HG03571 (cell line): ENCODE results near the gene MYT1.
"Not testable (repeated sequence)": the region's sequence is repeated elsewhere in the genome, so short reads cannot be mapped to it uniquely, and the experiment has no call there.

Experiments used
- ATAC-seq: cut with Tn5 transposase; IDR thresholded peaks from one replicate; pipeline ENCODE4 v1.9.1; 2021; ENCODE audit not compliant: unreplicated experiment

MYT1 gene

GRCh38 chr20:64166721-64167615 is 2.7 kb downstream of the MYT1 start:
- ATAC-seq, result no peak

DNA sequence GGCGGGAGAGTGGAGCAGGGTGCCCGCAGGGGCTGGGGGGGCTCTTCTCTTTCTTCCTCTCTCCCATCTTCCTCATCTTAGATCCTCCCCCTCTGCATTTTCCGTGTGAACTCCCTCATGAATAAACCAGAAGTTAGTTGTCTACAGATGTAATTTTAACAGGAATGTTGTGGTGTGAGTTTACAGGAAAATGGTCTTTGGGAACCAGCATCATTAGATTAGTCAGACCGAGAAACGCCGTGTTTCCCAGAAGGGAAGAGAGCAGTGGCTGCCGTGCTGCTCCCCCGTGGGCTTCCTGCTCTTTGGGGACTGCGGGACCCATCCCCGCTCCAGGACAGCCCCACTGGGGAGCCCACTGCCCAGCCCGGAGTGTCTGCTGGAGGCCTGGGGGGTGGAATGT is 3.4 kb downstream of the MYT1 start:
- ATAC-seq, result no peak

GRCh38 chr20:64168381-64169090 is 4.3 kb downstream of the MYT1 start:
- no peak for ATAC-seq

DNA sequence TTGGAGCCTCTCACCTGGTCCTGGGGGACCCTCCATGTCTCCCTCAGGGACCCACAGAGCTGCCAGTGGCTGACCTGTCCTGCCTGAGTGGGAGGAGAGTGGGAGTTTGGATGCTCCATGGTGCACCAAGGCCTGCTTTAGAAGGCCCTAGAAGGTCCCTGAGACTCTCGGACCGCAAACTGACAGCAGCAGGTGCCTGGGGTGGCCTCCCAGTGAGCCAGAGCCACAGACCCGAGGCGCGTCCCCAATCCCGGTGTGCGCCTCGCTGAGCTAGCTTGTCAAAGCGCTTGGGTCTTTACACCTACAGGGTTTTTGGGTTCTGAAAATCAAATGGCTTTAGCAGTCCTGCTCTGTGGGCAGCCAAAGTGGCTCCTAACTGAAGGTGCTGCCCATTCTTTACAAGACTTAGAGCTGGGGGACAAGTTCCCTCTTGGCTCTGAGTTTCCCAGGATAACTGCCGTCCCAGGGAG is 4.9 kb downstream of the MYT1 start:
- ATAC-seq, result no peak

GRCh38 chr20:64171211-64171610 is 7.0 kb downstream of the MYT1 start:
- no peak for ATAC-seq

- no peak for ATAC-seq
Observed at GRCh38 chr20:64173116-64173515, 8.9 kb downstream of the MYT1 start.

DNA sequence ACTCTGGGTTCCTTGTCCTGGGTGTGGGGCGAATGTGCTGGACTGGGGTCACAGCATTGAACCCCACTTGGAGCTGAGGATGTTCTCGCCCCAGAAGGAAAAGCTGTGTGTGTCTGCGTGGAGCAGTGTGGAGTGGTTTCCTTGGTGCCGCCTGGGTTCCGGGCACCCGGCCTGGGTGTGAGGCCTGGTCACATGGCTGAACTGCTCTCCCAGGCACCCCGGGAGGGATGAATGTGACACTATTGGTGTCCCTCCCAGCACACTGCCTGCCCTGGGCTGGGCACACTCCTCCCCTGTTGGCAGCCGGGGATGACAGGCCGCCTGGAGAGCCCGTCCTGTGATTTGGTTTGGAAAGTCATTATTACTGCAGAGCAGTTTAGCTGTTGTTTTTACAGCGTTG is 12.3 kb downstream of the MYT1 start:
- ATAC-seq, result no peak

GRCh38 chr20:64176971-64177370 is 12.7 kb downstream of the MYT1 start:
- ATAC-seq, result no peak

GRCh38 chr20:64177384-64177783 is 13.1 kb downstream of the MYT1 start:
- no peak for ATAC-seq

GRCh38 chr20:64177787-64178186 is 13.5 kb downstream of the MYT1 start:
- no peak for ATAC-seq

DNA sequence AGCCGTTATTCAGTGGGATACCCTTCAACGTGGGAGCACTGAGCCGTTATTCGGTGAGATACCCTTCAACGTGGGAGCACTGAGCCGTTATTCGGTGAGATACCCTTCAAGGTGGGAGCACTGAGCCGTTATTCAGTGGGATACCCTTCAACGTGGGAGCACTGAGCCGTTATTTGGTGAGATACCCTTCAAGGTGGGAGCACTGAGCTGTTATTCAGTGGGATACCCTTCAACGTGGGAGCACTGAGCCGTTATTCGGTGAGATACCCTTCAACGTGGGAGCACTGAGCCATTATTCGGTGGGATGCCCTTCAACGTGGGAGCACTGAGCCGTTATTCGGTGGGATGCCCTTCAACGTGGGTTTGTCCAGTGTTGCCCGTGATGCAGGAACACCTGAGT is 14.7 kb downstream of the MYT1 start:
- not testable (repeated sequence) for ATAC-seq

DNA sequence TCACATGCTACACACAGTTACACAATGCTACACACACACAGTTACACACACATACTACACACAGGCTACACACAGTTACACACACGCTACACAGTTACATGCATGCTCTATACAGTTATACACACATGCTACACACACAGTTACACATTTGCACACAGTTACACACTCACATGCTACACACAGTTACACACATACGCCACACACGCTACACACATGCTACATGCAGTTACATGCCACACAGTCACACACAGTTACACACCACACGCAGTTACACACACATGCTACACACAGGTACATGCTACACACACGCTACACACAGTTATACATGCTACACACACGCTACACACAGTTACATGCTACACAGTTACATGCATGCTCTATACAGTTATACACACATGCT is 15.6 kb downstream of the MYT1 start:
- no peak for ATAC-seq

DNA sequence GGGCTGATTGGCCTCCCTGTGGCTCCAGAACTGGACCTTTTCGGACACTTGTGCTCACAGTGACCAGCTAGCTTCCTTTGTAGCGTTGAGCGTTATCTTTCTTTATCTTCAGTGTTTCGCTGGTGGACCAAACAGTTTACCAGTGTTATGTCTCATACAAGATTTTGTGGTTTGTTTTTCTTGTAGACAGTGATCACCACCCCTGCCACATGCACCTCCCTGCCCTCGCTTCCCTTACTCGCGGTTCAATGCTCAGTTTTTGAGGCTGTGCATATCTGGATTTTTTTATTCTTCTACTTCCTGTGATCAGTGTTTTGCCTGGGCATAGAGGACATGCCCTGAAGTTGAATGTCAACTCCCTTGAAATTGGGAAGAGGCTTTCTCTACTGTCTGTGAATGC is 16.4 kb downstream of the MYT1 start:
- ATAC-seq, result no peak

DNA sequence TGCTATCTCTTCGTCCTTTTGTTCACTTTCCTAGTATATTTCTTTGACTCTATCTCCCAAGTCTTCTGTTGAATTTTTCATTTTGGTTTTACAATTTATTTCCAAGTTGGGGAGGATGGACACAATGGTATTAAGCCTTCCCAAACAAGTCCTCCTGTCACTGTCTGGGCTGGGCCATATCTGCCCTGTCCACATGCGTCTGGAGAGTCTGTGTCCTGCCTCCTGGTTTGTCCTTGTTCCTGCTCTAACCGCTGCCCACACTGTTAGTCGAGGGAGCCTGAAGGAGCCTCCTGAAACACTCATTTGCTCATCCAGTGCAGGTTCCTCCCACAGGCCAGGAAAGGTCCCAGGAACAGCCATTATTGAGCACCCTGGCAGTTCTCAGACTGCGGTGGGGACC is 17.1 kb downstream of the MYT1 start:
- no peak for ATAC-seq

DNA sequence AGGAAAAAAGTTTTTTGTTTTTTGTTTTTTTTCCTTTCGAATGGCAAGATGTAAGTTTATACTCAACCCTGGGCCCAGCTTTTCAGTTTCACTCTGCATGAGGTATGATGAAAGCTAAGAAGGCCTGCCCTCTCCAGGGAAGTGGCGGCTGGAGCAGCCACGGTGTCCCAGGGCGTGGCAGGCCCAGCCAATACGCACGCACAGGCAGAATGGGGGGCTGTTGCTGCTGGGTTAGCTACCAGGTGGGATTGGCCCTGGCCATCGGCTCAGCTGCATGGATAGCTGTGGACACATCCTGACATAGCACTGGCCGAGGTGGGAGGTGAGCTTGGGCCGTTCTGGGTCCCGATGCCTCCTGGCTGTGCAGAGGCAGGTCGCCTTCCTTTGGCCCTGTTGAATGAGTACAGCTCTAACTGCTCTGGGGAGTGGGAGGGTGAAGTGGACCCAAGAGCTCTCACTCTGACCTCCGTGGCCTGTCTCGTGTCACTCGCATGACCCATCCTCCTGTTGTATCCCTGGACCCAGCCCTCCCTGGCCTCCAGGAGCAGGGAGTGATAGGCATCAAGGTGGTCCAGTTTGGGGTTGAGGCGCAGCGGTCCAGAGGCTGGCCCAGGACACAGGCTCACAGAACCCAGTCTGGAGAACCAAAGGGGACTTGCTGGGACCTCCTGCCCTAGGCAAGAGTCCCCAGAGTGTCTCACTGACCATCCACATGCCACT is 18.1 kb downstream of the MYT1 start:
- ATAC-seq, result no peak

- no peak for ATAC-seq
Observed at GRCh38 chr20:64183313-64183712, 19.1 kb downstream of the MYT1 start.

DNA sequence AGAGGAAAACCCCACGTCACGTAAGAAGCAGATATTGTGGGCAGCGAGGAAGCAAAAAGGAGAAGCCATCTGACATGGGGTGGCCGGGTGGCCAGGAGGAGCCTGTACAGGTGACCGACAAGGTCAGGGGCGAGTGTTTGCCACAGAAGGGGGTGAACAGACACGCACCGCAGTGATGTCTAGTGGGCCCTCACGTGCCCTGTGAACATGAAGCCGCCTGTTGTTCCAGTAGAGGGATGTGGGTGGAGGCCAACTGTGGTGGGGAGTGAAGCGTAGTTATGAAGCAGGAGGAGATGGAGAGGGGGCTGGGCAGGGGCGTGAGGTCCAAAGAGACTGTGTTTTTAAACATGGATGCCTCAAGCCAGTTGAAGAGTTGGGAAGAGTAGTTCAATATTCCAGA is 20.5 kb downstream of the MYT1 start:
- ATAC-seq, result no peak

DNA sequence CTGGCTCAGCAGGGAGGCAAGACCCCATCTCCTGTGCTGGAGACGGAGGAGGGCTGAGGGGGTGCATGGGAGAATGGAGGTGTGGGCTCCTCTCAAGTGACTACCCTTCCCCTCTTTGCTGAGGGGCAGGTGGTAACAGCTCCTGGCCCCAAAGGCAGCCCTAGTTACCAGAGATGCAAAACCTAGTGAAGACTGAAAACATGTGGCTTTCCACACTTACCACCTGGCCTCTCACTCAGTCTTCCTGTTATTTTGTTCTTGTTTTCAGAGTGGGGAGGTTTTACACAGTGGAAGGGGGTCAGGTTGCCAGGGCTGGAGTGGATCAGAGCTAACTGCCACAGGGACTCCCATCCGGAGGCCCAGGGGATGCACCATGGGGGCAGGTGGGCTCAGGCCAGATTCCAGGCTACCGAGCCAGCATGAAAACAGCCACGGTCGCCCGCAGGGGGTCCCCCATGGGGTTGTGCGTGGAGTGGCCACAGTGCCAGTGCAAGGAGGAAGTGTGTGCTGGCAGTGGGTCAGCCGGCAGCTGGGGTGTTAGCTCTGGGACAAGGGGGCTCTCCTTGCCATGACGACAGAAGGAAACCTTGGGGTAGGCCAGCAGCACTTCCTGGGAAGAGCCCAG is 21.1 kb downstream of the MYT1 start:
- ATAC-seq, result no peak

DNA sequence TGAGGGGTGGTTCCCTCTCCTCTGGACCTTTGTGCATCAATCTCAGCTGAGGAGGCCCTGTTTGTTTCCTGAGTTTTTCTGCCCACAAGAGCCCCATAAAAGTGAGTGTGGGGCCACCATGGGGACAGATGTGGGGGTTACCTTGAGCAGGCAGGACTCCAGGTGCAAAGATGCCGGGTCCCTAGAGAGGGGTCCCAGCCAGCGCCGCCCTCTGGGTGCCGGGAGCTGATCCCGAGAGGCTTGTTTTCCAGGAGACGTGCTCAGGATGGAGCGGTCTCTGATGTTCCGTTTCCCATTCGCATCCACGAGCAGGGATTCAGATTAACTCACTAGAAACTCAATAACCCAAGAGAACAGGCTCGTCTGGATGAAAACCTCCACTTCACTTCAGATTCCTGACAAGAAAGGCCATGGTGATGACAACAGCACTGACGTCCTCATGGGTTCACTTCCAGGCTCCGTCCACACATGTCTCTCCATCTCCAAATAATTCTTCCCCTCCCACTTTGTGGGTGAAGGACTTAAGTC is 21.9 kb downstream of the MYT1 start:
- ATAC-seq, result no peak

DNA sequence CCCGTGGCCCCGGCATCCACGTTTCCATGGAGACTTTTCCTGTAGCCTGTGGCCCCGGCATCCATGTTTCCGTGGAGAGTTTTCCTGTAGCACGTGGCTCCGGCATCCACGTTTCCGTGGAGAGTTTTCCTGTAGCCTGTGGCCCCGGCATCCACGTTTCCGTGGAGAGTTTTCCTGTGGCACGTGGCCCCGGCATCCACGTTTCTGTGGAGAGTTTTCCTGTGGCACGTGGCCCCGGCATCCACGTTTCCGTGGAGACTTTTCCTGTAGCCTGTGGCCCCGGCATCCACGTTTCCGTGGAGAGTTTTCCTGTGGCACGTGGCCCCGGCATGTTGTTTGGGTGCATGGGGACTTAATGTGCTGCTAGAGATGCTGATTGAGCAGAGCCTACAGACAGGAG is 23.0 kb downstream of the MYT1 start:
- ATAC-seq, result not testable (repeated sequence)

DNA sequence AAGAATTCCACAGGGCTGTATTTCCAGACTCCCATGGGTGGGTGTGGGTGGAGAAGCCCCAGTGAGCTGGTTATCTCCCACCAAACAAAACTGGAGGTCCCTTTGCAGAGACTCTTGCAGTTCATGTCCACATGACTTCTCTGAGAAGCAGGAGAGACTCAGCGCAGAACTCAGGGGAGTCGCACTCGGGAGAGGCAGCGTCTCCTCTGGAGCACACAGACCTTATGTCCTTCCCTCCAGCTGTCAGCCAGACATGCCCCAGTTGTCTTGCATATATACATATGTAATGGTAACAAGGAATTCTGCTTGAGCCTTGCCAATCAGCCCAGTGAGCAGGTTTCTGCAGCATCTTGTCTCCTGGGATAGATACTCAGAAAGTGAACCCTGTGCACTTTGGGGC is 23.8 kb downstream of the MYT1 start:
- no peak for ATAC-seq
